Measurements from ENCODE around the gene TPD52L1. TPM values are rescaled to one million over a fixed set of nuclear protein-coding genes. Genes with fewer than 3 reads are reported as not detected.

The TPD52L1 gene
- total RNA-seq, 2 experiments from 2014 or later = 0.52 to 1.1 TPM

DNA sequence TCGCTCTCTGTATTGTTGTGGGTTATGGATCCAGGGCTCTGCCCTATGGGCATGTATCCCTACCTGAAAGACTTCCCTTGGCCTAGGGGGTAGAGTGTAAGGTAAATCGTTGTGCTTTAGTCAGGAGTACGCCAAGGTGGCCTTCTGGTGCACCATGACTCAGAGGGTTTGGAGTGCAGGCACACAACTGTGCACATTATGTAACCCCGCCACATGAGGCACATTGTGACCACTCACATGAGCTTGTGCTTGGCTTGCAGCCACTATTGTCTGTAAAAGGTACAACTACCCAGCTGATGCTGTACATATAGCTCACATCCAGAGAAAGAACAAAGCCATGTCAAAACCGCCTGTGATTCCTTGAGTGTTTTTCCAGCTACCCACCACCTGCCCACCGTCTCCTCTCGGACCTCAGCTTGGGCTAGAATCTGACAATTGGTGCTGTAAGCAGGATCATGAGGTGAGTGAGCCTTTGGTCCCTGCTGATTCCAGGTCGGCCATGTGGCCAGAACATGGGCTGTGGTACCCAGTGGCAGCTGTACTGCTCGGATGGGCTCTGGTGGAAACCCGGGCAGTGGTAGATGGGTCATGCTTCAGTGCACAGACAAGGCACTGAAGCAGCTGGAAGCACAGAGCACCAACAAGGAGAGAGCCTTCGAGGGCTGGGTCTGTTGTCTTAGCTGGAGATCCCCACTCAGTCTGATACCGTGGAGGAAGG lies 114.4 kb downstream of the TPD52L1 start:
- TF ChIP-seq, protein P1, sequence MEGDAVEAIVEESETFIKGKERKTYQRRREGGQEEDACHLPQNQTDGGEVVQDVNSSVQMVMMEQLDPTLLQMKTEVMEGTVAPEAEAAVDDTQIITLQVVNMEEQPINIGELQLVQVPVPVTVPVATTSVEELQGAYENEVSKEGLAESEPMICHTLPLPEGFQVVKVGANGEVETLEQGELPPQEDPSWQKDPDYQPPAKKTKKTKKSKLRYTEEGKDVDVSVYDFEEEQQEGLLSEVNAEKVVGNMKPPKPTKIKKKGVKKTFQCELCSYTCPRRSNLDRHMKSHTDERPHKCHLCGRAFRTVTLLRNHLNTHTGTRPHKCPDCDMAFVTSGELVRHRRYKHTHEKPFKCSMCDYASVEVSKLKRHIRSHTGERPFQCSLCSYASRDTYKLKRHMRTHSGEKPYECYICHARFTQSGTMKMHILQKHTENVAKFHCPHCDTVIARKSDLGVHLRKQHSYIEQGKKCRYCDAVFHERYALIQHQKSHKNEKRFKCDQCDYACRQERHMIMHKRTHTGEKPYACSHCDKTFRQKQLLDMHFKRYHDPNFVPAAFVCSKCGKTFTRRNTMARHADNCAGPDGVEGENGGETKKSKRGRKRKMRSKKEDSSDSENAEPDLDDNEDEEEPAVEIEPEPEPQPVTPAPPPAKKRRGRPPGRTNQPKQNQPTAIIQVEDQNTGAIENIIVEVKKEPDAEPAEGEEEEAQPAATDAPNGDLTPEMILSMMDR (IDR thresholded peaks at IDR 0.05) = no peak
- ATAC-seq (no peak), DNase-seq (no peak)
- intact Hi-C loops (cut with micrococcal nuclease) = no loop called here
- Mint-ChIP-seq H3K27ac (no peak overlapping the region), H3K36me3 (ENCODE audit: low read depth) (peaks cover 22% of the 10 kb centered on the region), H3K9me3 (no peaks in the 10 kb centered on the region), H3K4me1 (ENCODE audit: low read depth) (no peaks in the 10 kb centered on the region), H3K27me3 (no peaks in the 10 kb centered on the region), H3K4me3 (no peak overlapping the region)
- CTCF ChIA-PET = no interaction called here
- POLR2A ChIA-PET = no interaction called here

DNA sequence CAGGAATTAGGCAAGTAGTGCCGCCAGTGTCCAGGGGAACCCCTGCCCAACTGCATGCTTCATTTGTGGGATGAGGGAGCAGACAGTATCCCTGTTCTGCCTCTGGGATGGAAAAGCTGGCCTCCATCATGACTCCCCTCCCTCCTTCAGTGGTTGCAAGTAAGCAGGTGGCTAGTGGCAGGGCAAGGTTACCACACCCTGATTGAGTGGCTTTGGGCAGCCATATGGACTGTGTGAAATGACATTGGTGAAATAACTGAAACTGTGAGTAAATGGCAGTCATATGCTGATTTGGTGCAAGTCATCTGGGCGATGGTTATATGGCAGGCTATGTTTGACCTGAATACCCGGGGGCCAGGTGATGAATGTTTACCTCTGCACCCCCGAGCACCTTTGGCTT lies 115.2 kb downstream of the TPD52L1 start:
- H3K4me3 Mint-ChIP-seq = no peak overlapping the region
- no peak overlapping the region for H3K27ac Mint-ChIP-seq

GRCh38 chr6:125269328-125269985 lies 115.9 kb downstream of the TPD52L1 start:
- TF ChIP-seq, protein P1 (IDR thresholded peaks at IDR 0.05) = no peak
- DNase-seq (no peak), ATAC-seq (no peak)
- ChIA-PET POLR2A (no interaction called here), CTCF (interaction anchor here (1.2 kb wide), 1 partner anchor 117 kb away, joined by 3 read pairs; no protein-coding TSS in a partner anchor)
- H3K9me3 Mint-ChIP-seq = no peaks in the 10 kb centered on the region
- intact Hi-C loops (cut with micrococcal nuclease) = no loop called here
- no peak overlapping the region for H3K27ac Mint-ChIP-seq
- no peaks in the 10 kb centered on the region for H3K27me3 Mint-ChIP-seq
- no peaks in the 10 kb centered on the region for H3K4me1 Mint-ChIP-seq (ENCODE audit: low read depth)
- H3K36me3 Mint-ChIP-seq (ENCODE audit: low read depth) = peaks cover 35% of the 10 kb centered on the region
- H3K4me3 Mint-ChIP-seq = no peak overlapping the region

More for the DNA sequence above, 115.2 kb downstream of the TPD52L1 start:
- DNase-seq (no peak), ATAC-seq (no peak)
- TF ChIP-seq, protein P1 (IDR thresholded peaks at IDR 0.05) = no peak
- Mint-ChIP-seq H3K4me1 (ENCODE audit: low read depth) (no peaks in the 10 kb centered on the region), H3K36me3 (ENCODE audit: low read depth) (peaks cover 29% of the 10 kb centered on the region), H3K9me3 (no peaks in the 10 kb centered on the region), H3K27me3 (no peaks in the 10 kb centered on the region)
- POLR2A ChIA-PET = no interaction called here
- CTCF ChIA-PET = no interaction called here
- intact Hi-C loops (cut with micrococcal nuclease) = no loop called here

DNA sequence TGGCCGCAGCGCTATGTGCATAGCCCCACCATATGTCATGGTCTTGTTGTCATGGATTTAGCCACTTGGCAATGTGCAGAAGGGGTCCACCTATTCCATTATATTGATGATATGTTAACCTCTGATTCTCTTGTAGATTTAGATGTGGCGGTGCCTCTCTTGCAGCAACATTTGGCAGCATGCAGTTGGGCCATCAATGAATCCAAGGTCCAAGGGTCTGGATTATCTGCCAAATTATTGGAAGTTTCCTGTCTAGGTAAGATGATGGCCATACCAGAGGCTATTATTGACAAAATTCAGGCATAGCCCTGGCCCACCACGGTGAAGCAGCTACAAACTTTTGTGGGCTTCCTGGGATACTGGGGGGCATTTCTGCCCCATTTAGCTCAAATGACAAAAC lies 116.8 kb downstream of the TPD52L1 start:
- no peaks in the 10 kb centered on the region for H3K4me1 Mint-ChIP-seq (ENCODE audit: low read depth)

More for the DNA sequence above, 116.8 kb downstream of the TPD52L1 start:
- DNase-seq (no peak), ATAC-seq (no peak)
- TF ChIP-seq, protein P1 (IDR thresholded peaks at IDR 0.05) = no peak
- no peak overlapping the region for H3K4me3 Mint-ChIP-seq
- no peak overlapping the region for H3K27ac Mint-ChIP-seq
- CTCF ChIA-PET = interaction anchor here (0.7 to 1.2 kb wide), 2 partner anchors 24 to 118 kb away, joined by 3 read pairs; no protein-coding TSS in a partner anchor
- peaks cover 43% of the 10 kb centered on the region for H3K36me3 Mint-ChIP-seq (ENCODE audit: low read depth)
- H3K9me3 Mint-ChIP-seq = no peaks in the 10 kb centered on the region
- no peaks in the 10 kb centered on the region for H3K27me3 Mint-ChIP-seq
- intact Hi-C loops (cut with micrococcal nuclease) = no loop called here
- POLR2A ChIA-PET = no interaction called here

All from activated CD8-positive, alpha-beta T cell treated with anti-CD3 and anti-CD28 coated beads for 36 hours (primary cell).